Fibroblast of the conjunctiva (primary cell): Measurements from ENCODE around the gene CTNNBL1.
"Not testable (repeated sequence)": the region's sequence is repeated elsewhere in the genome, so short reads cannot be mapped to it uniquely, and the experiment has no call there.

Source experiments
- DNase-seq: peaks from one replicate; pipeline ENCODE4 v3.0.0-alpha.2; 2010; ENCODE audit warnings: low read depth

Gene CTNNBL1

DNA sequence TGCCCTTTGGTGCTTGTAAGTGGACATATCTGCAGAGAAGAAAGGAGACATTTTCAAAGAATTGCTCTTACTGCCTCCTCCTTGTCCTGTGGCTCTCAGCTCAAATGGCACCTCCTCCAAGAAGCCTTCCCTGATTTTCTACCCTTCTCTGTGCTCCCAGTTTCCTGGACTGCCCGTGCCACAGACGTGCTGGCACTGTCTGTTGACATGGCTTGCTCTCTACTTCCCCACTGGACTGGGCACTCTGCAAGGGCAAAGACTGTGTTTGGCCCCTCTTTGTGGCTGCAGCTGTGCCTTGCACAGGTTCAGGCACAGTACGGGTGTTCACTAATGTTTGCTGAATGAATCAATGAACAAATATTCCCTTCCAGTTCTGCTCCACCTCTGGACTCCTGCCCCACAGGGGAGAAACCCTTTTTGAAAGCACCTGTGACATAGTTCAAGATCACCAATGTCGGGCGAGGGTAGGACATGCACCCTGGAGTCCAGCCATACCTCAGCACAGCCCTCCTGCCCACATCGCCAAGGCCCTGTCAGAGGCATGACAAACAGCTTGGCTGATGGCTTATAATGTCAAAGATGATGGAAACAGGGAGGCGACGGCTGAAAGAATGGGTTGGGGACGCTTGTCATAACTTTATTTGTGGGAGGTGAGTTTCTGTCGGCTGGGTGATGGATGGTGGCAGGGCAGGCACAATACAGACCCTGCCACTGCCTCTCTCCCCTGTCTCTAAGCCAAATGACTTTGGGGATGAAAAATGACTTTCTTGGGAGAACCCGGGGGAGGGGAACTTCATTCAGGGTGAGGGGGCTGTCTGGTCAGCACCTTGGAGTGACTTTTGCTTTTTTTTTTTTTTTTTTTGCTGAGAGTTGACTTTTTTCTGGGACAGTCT is 15.6 kb upstream of the CTNNBL1 start:
- no peak for DNase-seq

DNA sequence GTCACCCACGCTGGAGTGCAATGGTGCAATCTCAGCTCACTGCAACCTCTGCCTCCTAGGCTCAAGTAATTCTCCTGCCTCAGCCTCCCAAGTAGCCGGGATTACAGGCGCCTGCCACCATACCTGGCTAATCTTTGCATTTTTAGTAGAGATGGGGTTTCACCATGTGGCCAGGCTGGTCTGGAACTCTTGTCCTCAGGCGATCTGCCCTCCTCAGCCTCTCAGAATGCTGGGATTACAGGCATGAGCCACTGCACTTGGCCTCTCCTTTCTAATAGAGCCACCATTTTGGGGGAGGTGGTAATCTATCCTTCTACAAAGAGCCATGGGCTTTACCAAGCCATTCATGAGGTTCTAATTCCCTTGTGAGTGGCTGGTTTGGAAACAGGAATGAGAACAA is 14.1 kb upstream of the CTNNBL1 start:
- DNase-seq, result not testable (repeated sequence)

DNA sequence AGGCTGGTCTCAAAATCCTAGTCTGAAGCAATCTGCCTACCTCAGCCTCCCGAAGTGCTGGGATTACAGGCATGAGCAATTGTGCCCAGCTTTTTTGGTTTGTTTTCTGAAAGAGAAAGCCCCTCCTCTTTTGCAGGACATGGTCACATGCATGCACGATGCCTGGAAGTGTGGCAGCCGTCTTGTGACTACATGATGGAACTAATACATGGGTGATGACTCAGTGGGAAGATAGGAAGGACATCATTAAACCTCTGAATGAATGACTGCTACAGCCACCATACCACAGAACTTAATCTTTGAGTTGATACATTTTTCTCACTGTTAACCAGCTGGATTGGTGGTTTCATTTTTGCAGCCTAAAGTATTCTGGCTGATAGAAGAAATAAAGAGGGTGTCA is 13.4 kb upstream of the CTNNBL1 start:
- DNase-seq, result no peak

DNA sequence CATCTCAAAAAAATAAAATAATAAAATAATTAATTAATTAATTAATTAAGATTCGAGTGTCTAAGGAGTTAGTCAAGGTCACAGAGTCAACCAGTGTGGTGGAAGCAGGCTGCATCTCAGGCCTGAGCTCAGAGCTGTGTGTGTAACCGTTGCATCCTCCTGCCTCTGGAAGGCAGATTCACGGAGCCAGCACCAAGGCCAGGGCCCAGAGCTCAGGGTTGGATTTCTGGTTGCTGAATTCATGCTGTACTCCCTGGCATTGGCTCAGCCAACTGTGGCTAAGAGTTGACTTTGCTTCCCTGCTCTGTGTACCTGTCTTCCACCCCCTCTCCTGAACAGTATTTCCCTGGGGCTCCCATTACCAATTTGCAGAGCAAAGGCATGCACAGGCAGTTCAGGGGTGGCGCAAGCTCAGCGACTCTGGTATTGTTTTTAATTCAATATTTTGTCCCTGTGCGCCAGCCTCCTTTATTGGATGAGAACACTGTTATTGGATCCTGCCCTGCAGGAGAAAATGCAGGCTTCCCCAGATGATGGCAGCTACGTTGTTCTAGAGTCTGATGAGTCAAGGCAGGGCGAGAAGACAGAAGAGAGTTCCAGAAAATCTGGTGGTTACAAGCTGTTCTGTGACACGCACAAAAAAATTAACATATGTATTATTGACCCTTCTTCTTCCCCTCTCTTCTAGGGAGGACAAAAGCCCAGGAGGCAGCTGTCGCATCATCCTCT is 12.3 kb upstream of the CTNNBL1 start:
- DNase-seq, result no peak

DNA sequence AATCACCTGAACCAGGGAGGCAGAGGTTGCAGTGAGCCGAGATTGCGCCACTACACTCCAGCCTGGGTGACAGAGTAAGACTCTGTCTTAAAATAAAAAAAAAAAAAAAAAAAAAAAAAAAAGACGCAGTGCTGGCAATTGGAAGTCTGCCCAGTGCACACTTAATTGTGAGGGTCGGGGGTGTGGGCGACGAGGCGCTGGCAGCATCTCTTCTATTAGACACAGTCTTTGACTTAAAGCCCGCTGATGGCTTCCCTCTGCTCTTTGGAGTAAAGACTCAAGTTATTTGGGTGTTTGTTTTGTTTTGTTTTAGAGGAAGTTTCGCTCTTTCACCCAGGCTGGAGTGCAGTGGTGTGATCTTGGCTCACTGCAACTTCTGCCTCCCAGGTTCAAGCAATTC is 10.7 kb upstream of the CTNNBL1 start:
- DNase-seq, result not testable (repeated sequence)

DNA sequence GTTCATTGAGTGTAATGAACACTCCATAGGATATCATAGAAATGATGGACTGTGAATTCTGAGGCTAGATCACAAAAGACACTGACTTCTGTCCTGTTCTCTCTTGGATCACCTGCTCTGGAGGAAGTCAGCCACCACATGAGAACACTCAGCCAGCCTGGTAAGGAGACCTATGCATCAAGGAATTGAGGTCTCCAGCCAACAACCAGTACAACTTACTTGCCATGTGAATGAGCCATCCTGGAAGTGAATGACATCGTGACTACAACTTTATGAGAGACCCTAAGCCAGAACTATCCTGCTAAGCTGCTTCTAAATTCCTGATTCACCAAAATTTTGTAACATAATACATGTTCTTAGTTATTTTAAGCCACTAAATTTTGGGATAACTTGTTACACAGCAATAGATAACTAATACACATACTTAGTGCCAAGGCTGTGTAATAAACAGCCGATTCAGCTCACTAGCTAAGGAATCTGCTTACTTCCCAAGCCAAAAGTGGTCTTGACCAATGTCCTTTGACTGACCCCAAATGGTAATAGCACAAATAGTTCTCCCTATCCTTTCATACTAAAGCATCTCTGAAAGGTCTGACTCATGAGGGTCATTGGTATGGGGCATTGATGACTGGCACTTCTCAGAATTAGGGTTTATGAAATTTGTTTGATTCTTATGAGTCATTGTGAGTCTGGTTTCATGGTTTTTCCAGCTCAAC is 6.9 kb upstream of the CTNNBL1 start:
- DNase-seq, result no peak

DNA sequence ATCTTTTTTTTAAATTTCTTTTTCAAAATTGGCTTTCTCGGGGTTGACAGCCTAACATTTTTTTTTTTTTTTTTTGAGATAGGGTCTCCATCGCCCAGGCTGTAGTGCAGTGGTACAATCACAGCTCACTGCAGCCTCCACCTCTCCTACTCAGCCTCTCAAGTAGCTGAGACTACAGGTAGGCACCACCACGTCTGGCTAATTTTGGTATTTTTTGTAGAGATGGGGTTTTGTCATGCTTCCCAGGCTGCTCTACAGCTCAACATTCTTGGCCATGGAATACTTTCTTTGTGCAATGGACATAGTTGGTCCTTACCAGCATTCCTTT is 6.4 kb upstream of the CTNNBL1 start:
- no peak for DNase-seq

DNA sequence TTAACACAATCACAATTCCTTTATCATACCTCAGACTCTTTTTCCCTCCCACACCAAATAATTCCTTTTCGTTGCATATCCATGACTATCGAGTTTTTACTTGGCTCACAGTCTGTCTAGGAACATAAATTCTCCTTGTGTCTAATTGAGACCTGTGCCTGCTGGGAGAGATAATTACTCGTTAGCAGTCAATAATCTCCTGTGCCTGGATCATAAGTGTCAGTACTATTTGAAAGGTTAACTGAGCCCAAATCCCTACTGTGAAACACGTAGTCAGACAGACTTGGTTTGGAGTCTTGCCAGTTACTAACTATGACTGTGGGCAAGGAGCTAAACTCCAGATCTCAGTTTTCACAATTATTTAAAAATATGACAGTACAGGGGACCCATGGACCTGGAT is 5.7 kb upstream of the CTNNBL1 start:
- DNase-seq, result no peak

DNA sequence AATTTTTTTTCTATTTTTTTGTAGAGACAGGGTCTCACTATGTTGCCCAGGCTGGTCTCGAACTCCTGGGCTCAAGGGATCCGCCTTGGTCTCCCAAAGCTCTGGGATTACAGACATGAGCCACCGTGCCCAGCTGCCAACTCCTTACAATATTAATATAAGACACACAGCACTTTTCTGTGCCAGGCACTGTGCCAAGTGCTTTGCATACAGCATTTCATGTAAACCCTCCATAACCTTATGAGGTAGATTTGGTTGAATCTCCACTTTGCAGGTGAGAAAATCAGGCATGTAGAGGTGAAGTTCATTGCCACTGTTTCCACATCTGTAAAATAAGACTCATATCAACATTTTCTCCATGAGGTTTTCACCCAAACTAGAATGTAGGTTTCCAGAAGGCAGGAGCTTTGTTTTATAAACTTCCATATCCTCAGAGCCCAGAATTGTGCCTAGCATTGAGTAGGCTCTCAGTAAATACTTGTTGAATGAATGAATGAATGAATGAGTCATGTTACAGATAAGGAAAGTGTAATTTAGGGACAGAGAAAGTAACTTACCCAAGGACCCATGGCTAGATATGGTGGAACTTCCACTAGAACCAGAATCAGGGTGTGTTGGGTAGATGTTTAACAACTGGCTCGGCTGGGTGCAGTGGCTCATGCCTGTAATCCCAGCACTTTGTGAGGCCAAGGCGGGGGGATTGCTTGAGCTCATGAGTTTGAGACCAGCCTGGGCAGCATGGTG is 3.0 kb upstream of the CTNNBL1 start:
- DNase-seq, result no peak

DNA sequence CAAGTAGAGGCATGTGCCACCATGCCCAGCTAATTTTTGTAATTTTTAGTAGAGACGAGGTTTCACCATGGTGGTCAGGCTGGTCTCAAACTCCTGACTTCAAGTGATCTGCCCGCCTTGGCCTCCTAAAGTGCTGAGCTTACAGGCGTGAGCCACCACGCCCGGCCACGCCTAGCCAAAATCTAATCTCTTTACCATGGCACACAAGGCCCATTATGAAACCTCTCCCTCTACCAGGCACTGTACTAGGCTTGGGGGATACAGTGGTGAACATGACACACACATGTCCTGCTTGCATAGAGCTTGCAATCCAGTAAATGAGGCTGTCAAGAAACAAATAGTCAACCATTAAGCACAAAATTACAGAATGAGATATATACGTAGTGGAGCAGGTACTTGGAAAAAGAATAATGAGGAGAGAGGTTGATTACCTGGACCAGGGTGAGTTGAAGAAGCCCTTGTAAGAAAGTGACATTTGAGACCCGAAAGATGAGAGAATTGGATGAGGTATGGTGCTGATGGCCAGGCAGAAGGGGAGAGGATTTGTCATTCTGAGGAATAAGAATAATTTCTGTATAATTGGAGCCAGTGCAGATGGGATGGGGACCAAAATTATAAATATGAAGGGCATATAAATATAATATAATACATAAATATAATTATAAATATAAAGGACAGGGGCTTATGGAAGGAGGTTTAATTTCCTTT is 1.2 kb upstream of the CTNNBL1 start:
- DNase-seq, result no peak

DNA sequence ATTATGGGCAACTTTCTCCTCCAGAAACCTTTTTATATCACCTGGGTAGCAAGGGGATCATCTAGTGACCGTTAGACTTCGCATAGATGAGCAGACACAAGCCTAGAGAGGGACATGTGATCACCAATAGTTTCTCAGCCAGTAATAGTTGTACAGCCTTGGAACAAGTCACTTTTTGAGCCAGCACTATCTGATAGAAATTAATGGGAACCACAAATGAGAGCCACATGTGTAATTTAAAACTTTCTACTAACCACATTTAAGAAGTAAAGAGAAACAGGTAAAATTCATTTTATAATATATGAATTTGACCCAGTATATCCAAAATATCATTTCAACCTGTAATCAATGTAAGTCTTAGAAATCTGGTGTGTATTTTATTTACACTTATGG is 592 bp upstream of the CTNNBL1 start:
- no peak for DNase-seq

DNA sequence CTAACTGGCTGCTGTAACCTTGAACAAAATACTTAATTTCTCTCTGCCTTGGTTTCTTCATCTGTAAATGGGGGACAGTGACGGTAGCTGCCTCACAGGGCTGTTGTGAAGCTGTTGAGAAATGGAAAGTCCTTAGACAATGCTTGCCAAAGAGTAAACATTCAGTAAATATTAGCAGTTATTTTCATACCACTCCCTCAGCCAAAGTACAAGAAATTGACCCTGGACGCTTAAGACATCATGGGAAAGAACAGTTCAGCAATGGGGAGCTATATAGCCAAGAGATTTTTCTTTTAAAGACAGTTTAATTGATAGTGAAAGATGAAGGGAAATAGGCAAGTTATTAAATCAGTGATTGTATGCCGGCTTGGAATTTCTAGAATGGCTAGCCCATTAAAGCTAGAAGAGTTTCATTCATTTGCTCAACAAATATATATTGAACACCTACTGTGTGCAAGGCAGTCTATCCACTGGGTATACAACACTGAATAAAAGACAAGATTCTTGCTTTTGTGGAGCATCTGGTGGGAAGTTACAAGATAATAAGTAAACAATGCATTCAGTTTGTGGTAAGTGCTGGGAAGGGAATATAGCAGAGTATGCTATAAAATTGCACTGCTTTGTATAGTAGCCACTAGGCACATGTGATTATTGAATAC is 2.0 kb downstream of the CTNNBL1 start:
- DNase-seq, result no peak

DNA sequence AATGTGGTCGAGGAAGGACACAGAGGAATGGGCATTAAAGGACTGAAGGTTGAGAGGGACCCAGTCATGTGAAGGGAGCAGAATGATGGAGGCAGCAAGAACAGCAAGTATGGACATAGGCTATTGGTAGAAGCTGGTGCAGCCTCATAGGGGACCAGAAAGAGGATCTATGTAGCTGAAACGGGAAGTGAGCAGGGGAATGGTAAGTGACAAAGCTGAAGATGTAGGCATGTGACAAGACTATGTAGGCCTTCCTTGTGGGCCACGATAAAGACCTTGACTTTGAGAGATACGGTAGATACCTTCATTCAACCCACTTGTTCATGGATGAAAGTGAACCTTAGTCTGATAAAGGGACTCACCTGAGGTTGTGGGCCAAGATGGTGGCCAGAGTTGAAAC is 3.5 kb downstream of the CTNNBL1 start:
- DNase-seq, result no peak

DNA sequence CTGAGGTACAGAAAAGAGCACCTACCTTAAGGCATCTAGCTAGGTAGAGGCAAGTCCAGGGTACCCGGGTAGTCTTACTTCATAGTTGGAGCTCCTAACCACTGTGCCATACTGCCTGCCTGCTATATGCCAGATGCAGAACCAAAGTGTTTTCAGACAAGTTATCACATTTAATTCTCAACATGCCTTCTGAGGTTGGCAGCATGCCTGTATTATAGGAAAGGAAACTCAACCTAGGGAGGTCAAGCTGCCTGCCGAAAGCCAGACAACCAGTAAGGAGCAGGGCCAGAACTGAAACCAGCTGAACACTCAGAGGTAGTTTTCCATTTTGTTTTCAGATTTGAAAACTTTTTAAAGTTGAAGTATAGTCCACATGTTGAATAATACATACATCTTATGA is 5.4 kb downstream of the CTNNBL1 start:
- DNase-seq, result peak; percentile 12

DNA sequence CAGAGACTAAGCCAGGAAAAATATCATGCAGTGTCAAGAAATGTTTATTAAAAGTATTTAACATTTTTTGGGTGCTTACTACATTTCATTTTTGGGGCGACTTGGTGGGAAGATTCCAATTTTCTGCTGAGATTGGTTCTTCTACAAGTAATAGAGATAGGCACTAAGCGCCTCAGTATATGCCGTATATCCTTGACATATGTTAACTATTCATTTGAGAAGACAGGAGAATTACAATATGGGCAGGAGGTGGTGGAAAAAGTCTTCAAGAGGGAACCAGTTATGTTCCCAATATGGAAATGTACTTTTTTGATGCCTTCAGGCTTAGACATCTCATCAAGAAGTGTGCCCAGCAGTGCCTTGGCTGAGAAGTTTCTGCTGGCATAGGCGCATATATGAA is 6.5 kb downstream of the CTNNBL1 start:
- no peak for DNase-seq

DNA sequence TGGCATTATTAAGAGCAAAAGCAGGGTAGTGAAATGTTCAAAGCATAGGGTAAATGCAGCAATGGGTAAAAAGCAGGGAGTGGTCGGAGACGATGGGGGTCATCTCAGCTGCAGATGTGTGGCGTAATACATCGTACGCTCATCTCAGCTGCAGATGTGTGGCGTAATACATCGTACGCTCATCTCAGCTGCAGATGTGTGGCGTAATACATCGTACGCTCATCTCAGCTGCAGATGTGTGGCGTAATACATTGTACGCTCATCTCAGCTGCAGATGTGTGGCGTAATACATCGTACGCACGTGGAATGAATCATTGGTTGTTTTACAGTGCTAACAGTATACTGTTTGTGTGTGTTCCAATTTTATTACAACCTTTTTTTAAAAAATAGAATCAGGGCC is 7.8 kb downstream of the CTNNBL1 start:
- peak; percentile 31 for DNase-seq

DNA sequence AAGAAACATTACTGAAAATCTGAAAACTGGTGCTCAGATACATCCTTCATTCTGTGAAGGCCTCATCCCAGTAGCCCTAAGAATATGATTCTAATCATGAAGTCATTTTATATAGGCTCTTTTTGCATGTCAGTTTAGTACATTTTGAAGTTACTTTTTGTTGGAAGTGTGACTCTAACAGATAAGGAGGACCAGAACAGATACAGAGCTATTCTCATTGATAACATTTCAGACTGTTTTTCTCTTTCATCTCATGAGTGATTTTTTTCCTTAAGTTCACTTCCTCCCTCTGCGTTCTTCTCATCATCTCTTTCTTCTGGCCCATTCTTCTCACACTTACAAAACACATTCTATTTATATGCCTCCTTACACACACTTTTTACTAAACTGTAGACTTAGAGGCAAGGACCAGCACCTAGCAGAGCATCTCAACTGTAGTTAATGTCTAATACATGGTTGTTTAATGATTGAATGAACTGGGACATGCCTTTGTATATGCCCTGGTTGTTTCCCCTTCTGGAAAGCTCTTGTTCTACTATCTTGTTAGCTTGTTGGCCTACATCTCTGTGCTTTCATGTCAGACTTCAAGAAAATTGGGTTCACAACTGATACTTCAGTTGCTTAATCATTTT is 8.7 kb downstream of the CTNNBL1 start:
- no peak for DNase-seq

DNA sequence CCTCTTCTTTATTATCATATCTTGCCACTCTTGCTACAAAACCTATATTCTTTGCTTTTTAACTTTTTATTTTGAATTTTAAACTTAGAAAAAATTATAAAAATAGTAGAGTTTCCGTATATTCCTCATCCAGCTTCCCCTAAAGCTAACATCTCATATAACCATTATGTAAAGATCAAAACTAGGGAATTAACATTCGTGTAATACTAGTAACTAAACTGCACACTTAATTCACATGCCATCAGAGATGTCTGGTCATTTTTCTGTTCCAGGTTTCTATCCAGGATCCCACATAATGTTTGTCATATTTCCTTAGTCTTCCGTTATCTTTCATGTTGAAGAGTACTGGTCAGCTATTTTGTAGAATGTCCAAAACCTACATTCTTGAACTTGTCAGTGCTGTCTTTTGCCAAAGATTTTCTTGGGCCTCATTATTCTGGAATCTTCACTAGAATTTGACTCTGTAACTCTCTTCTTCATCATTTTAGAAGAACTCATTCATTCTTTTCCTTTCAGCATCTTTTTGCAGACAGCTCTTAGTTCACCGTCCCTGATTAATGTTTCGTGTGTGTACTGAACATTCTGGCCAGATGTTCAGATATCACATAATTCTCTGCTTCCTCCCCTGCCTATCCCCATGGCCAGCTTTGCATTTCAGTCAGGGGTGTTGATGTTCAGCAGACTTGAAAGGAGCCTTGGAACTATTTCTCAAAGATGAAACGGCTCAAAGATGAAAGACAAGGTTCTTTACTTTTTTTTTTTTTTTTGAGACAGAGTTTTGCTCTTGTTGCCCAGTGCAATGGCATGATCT is 9.4 kb downstream of the CTNNBL1 start:
- DNase-seq, result no peak

DNA sequence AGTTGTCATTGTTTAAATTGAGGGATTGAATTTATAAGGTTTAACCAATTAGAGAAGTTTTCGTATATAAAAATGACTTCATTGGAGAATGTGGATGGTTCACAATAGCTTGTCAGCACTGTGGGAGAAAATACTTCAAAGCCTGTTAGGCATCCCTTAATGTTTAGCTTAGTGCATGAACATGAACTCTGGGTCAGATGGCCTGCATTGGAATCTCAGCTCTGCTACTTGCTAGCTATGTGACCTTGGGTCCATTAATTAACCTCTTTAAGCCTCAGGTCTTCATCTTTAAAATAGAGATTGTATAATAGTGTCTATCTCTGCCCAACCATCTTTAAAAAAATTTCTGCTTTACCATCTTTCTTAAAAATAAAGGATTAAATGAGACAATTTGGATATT is 11.1 kb downstream of the CTNNBL1 start:
- no peak for DNase-seq

DNA sequence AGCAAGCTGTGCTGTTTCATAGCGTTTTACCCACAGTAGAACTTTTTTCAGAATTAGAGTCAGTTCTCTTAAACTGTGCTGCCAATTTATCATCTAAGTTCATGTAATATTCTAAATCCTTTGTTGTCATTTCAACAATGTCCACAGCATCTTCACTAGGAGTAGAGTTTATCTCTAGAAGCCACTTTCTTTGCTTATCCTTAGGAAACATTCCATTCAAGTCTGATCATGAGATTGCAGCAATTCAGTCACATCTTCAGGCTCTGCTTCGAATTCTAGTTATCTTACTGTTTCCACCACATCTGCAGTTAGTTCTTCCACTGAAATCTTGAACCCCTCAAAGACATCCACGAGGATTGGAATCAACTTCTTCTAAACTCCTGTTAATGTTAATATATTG is 12.5 kb downstream of the CTNNBL1 start:
- no peak for DNase-seq
